GM12878 (cell line): ENCODE results near the gene MAFG. TPM values are rescaled to one million over a fixed set of nuclear protein-coding genes. Genes with fewer than 3 reads are reported as not detected.

ENCODE experiments used
- ATF2 ChIP-seq: IDR thresholded peaks from 2 replicates; pipeline ENCODE4 v1.6.1; 2012; ENCODE audit warnings: low read length, inconsistent platforms
- ATF7 ChIP-seq: fragments of 450-650 bp; IDR thresholded peaks from 2 replicates; pipeline ENCODE4 v1.6.1; 2016; ENCODE audit warnings: low read depth, mild to moderate bottlenecking
- CEBPB ChIP-seq, 2 experiments: fragments of 150-350 bp in 1 of 2; IDR thresholded peaks; 2 replicates each; pipeline ENCODE4 v1.6.1; 2012 to 2014; ENCODE audit warnings: low read depth in 2 of 2, low read length in 2 of 2, borderline replicate concordance in 1 of 2, inconsistent platforms in 1 of 2
- CEBPZ ChIP-seq: fragments of 150-350 bp; IDR thresholded peaks from 2 replicates; pipeline ENCODE4 v1.6.1; 2016; ENCODE audit warnings: low read depth, low read length
- GATAD2B ChIP-seq: fragments of 450-650 bp; conservative IDR thresholded peaks from 2 replicates; pipeline ENCODE4 v1.6.1; 2017; ENCODE audit warnings: low read depth, mild to moderate bottlenecking, moderate library complexity
- HDAC2 ChIP-seq: fragments of 200-600 bp; sonication (generic); IDR thresholded peaks from 2 replicates; pipeline ENCODE4 v1.6.1; 2017
- KLF5 ChIP-seq: fragments of 450-650 bp; IDR thresholded peaks from 2 replicates; pipeline ENCODE4 v1.6.1; 2014; ENCODE audit warnings: mild to moderate bottlenecking; ENCODE audit not compliant: partially characterized antibody
- LARP7 ChIP-seq: fragments of 450-650 bp; IDR thresholded peaks from 2 replicates; pipeline ENCODE4 v1.6.1; 2017; ENCODE audit warnings: mild to moderate bottlenecking
- NFXL1 ChIP-seq: fragments of 450-650 bp; IDR thresholded peaks from 2 replicates; pipeline ENCODE4 v1.6.1; 2017; ENCODE audit warnings: antibody characterized with exemption, mild to moderate bottlenecking, borderline replicate concordance
- NR2C1 ChIP-seq: fragments of 450-650 bp; IDR thresholded peaks from 2 replicates; pipeline ENCODE4 v1.6.1; 2017; ENCODE audit warnings: antibody characterized with exemption, mild to moderate bottlenecking, moderate library complexity
- PKNOX1 ChIP-seq: fragments of 450-650 bp; IDR thresholded peaks from 2 replicates; pipeline ENCODE4 v1.6.1; 2016; ENCODE audit warnings: mild to moderate bottlenecking
- RCOR1 ChIP-seq: conservative IDR thresholded peaks from 2 replicates; pipeline ENCODE4 v1.6.1; 2012; ENCODE audit warnings: low read depth, low read length, improper control_type of control experiment
- SMAD1 ChIP-seq: fragments of 450-650 bp; IDR thresholded peaks from 2 replicates; pipeline ENCODE4 v1.6.1; 2018; ENCODE audit warnings: mild to moderate bottlenecking, low read depth; ENCODE audit not compliant: partially characterized antibody
- SMAD5 ChIP-seq: IDR thresholded peaks from 2 replicates; pipeline ENCODE4 v1.6.1; 2016; ENCODE audit warnings: antibody characterized with exemption, low read depth
- SP1 ChIP-seq: IDR thresholded peaks from one replicate; pipeline ENCODE4 v1.6.1; 2011; ENCODE audit warnings: low read depth, low read length
- SPI1 ChIP-seq: IDR thresholded peaks from 2 replicates; pipeline ENCODE4 v1.6.1; 2011; ENCODE audit warnings: low read depth, mild to moderate bottlenecking, low read length, moderate library complexity, borderline replicate concordance; ENCODE audit not compliant: insufficient read depth
- SREBF2 ChIP-seq: IDR thresholded peaks from 2 replicates; pipeline ENCODE4 v1.6.1; 2012; ENCODE audit warnings: mild to moderate bottlenecking, low read length
- SUPT20H ChIP-seq: IDR thresholded peaks from 2 replicates; pipeline ENCODE4 v1.6.1; 2011; ENCODE audit warnings: low read depth, mild to moderate bottlenecking, low read length, moderate library complexity, borderline replicate concordance; ENCODE audit not compliant: control insufficient read depth
- TAF1 ChIP-seq: IDR thresholded peaks from 2 replicates; pipeline ENCODE4 v1.6.1; 2011; ENCODE audit warnings: mild to moderate bottlenecking, low read depth, low read length, borderline replicate concordance
- WRNIP1 ChIP-seq: IDR thresholded peaks from 2 replicates; pipeline ENCODE4 v1.6.1; 2011; ENCODE audit warnings: low read depth, low read length, improper control_type of control experiment, borderline replicate concordance
- ZBED1 ChIP-seq: IDR thresholded peaks from 2 replicates; pipeline ENCODE4 v1.6.1; 2016; ENCODE audit warnings: borderline replicate concordance
- ZBTB33 ChIP-seq: fragments of 450-650 bp; IDR thresholded peaks from 2 replicates; pipeline ENCODE4 v1.6.1; 2017; ENCODE audit warnings: mild to moderate bottlenecking
- ZNF217 ChIP-seq: fragments of 450-650 bp; IDR thresholded peaks from 2 replicates; pipeline ENCODE4 v1.6.1; 2017; ENCODE audit warnings: antibody characterized with exemption, mild to moderate bottlenecking
- ZZZ3 ChIP-seq: IDR thresholded peaks from 2 replicates; pipeline ENCODE4 v1.6.1; 2011; ENCODE audit warnings: low read depth; ENCODE audit not compliant: control insufficient read depth, insufficient read length
- polyA plus RNA-seq, 11 experiments: library from polyadenylated mRNA; depleted of rRNA in 4 of 11; unstranded in 6 of 11; stranded (reverse) in 5 of 11; fragments of >200 nt; fragmentation: Nextera tagmentation in 4 of 11; fragmentation: Illumina TruSeq in 1 of 11; extraction: Ambion mirVana in 4 of 11; extraction: Trizol in 1 of 11; gene quantifications; 1 replicate in 1 of 11; 2 replicates in 10 of 11; pipeline versions ENCODE4 v1.2.1 to v1.2.3, GENCODE V29; 2011 to 2016; ENCODE audit warnings: inconsistent platforms in 2 of 11, missing spikeins in 2 of 11, low read depth in 1 of 11
- total RNA-seq, 4 experiments: library from RNA; depleted of rRNA in 3 of 4; stranded (reverse); fragments of >200 nt in 3 of 4; fragmentation: Illumina TruSeq in 1 of 4; extraction: Trizol in 1 of 4; gene quantifications; 2 replicates each; pipeline versions ENCODE4 v1.2.1 to v1.2.3, GENCODE V29; 2013 to 2021

MAFG gene
- total and polyA plus RNA-seq, 10 of the 15 experiments (the other 5 are each of a cell fraction or from before 2014, with no cell fraction given) = 0.48 to 20.1 (median 7.6) TPM

GRCh38 chr17:81871387-81872230 is 55.9 kb downstream of the MAFG start (continued):
- TF ChIP-seq CEBPZ (no peak), SPI1 (peak; percentile 60), ATF7 (no peak), NR2C1 (peak; percentile 80), PKNOX1 (peak; percentile 78), ZZZ3 (no peak), GATAD2B (peak; percentile 100), NFXL1 (peak; percentile 80; the same call in 1 of the 2 replicates), KLF5 (peak; percentile 72), ATF2 (no peak), HDAC2 (no peak), SUPT20H (no peak), SMAD1 (no peak), SMAD5 (peak; percentile 46; the same call in 1 of the 2 replicates), RCOR1 (no peak), LARP7 (peak; percentile 100), WRNIP1 (no peak), ZBTB33 (no peak), ZBED1 (no peak; the same call in 1 of the 2 replicates), SREBF2 (no peak), CEBPB (IDR thresholded peaks at IDR 0.05; ENCODE audit: borderline replicate concordance in 1 of 2, low read depth in 2 of 2, low read length in 2 of 2) (peak in 1 of 2 experiments; percentile 28; a peak in 1 of 4 replicates), TAF1 (peak; percentile 80; the same call in 1 of the 2 replicates), ZNF217 (peak; percentile 95), SP1 (peak; percentile 66)
